B cell (primary cell): ENCODE results near the gene WWP2. TPM values are rescaled to one million over a fixed set of nuclear protein-coding genes. Genes with fewer than 3 reads are reported as not detected.

Experiments used
- ATAC-seq: fragments of 200-7000 bp; cut with Tn5 transposase; one replicate; pipeline ENCODE4 v1.10.0; 2021; ENCODE audit warnings: low read depth, mild to moderate bottlenecking, moderate number of reproducible peaks, moderate library complexity
- CTCF ChIA-PET: fragments of 350-600 bp; sonication (Branson Sonifier 250); formaldehyde crosslinking; loops from one replicate; lab custom pipeline; 2021; ENCODE audit warnings: antibody characterized with exemption, inconsistent platforms; lab: Charles Lee
- POLR2A ChIA-PET: fragments of 350-600 bp; sonication (Branson Sonifier 250); formaldehyde crosslinking; loops from one replicate; lab custom pipeline; 2021; ENCODE audit warnings: antibody characterized with exemption; lab: Charles Lee
- DNase-seq: peaks from one replicate; pipeline ENCODE4 v3.0.0; 2013
- H2AFZ ChIP-seq: 2 replicates; pipeline ENCODE4 v1.6.1; 2012; ENCODE audit warnings: mild to moderate bottlenecking, low read depth, low read length; ENCODE audit not compliant: insufficient read depth, poor library complexity, severe bottlenecking
- H3K27ac ChIP-seq, 2 donors: 1 replicate in 1 of 2; 2 replicates in 1 of 2; pipeline ENCODE4 v1.5.1; 2012 to 2013; ENCODE audit warnings: low read length in 2 of 2, mild to moderate bottlenecking in 2 of 2, moderate library complexity in 1 of 2
- H3K27me3 ChIP-seq, 4 experiments: fragments of 200-600 bp in 1 of 4; sonication (generic) in 1 of 4; replicated peaks in 1 of 4; 1 replicate in 2 of 4; 2 replicates in 2 of 4; pipeline versions ENCODE4 v1.6.1 to v1.7.0; 2013 to 2016; ENCODE audit warnings: low read length in 3 of 4, mild to moderate bottlenecking in 2 of 4, mixed read lengths in 1 of 4, moderate library complexity in 1 of 4; ENCODE audit not compliant: insufficient read depth in 4 of 4, control insufficient read depth in 3 of 4; ENCODE audit errors: control extremely low read depth in 1 of 4
- H3K36me3 ChIP-seq, 2 experiments: replicated peaks in 1 of 2; 1 replicate in 1 of 2; 2 replicates in 1 of 2; pipeline versions ENCODE4 v1.6.1 to v1.7.1; 2013; ENCODE audit warnings: low read length in 1 of 2; ENCODE audit not compliant: insufficient read depth in 2 of 2, control insufficient read depth in 1 of 2; ENCODE audit errors: control extremely low read depth in 1 of 2, extremely low read depth in 1 of 2
- H3K4me1 ChIP-seq, 2 donors: fragments of 200-600 bp in 1 of 2; sonication (generic) in 1 of 2; 1 replicate in 1 of 2; 2 replicates in 1 of 2; pipeline versions ENCODE4 v1.5.1 to v1.6.1; 2013 to 2017; ENCODE audit warnings: low read length in 2 of 2; ENCODE audit not compliant: control insufficient read depth in 2 of 2, insufficient read depth in 2 of 2
- H3K4me2 ChIP-seq: replicated peaks from 2 replicates; pipeline ENCODE3; 2012; ENCODE audit warnings: mild to moderate bottlenecking, low read depth, low read length; ENCODE audit not compliant: poor library complexity, severe bottlenecking
- H3K4me3 ChIP-seq, 5 experiments: fragments of 200-600 bp in 1 of 5; sonication (generic) in 1 of 5; 1 replicate in 3 of 5; 2 replicates in 2 of 5; pipeline versions ENCODE4 v1.5.1 to v1.7.0; 2011 to 2016; ENCODE audit warnings: low read length in 4 of 5, mild to moderate bottlenecking in 4 of 5, low read depth in 2 of 5, control low read depth in 1 of 5, moderate library complexity in 1 of 5; ENCODE audit not compliant: insufficient read depth in 1 of 5; ENCODE audit errors: control extremely low read depth in 1 of 5, extremely low read depth in 1 of 5
- H3K79me2 ChIP-seq: fragments of 200-600 bp; sonication (generic); one replicate; pipeline ENCODE4 v1.6.0; 2016; ENCODE audit warnings: low read length; ENCODE audit not compliant: control insufficient read depth, insufficient read depth
- H3K9ac ChIP-seq: fragments of 200-600 bp; sonication (generic); 2 replicates; pipeline ENCODE4 v1.6.1; 2017; ENCODE audit warnings: mild to moderate bottlenecking, low read length, moderate library complexity
- H3K9me3 ChIP-seq, 3 donors: one replicate each; pipeline versions ENCODE4 v1.6.1 to v1.7.1; 2013; ENCODE audit warnings: low read length in 2 of 3; ENCODE audit not compliant: control insufficient read depth in 2 of 3, insufficient read depth in 1 of 3; ENCODE audit errors: control extremely low read depth in 1 of 3
- H4K20me1 ChIP-seq: 2 replicates; pipeline ENCODE4 v1.6.0; 2012; ENCODE audit warnings: mild to moderate bottlenecking, low read length; ENCODE audit not compliant: insufficient read depth, control insufficient read depth, poor library complexity, severe bottlenecking
- H3K27ac Mint-ChIP-seq: one replicate; pipeline ENCODE4 v1.8.0; 2021; ENCODE audit warnings: mixed read lengths
- H3K27me3 Mint-ChIP-seq: one replicate; pipeline ENCODE4 v1.8.0; 2021; ENCODE audit warnings: mixed read lengths
- H3K4me1 Mint-ChIP-seq: one replicate; pipeline ENCODE4 v1.8.0; 2021; ENCODE audit warnings: mixed read lengths
- H3K4me3 Mint-ChIP-seq: one replicate; pipeline ENCODE4 v1.8.0; 2021; ENCODE audit warnings: mixed read lengths
- H3K9me3 Mint-ChIP-seq: one replicate; pipeline ENCODE4 v1.8.0; 2022; ENCODE audit warnings: mixed read lengths; ENCODE audit not compliant: insufficient read depth
- CTCF ChIP-seq: fragments of 200-600 bp; IDR thresholded peaks from one replicate; pipeline ENCODE4 v1.8.0; 2022; ENCODE audit warnings: antibody characterized with exemption, mild to moderate bottlenecking
- EZH2 ChIP-seq: IDR thresholded peaks from 2 replicates; pipeline ENCODE4 v1.6.1; 2012; ENCODE audit warnings: borderline replicate concordance, low read depth, mild to moderate bottlenecking, moderate library complexity, low read length; ENCODE audit not compliant: insufficient read depth, poor library complexity, severe bottlenecking
- WGBS: methylation state at CpG from one replicate; pipeline ENCODE4 v1.1.5; 2013; ENCODE audit warnings: missing lambda C conversion rate; ENCODE audit not compliant: insufficient coverage; 5-methylcytosine and 5-hydroxymethylcytosine counted together
- intact Hi-C: fragments of 100-400 bp; cut with micrococcal nuclease; formaldehyde crosslinking; loops from one replicate; pipeline ENCODE4 v1.10.0; 2022
- polyA plus RNA-seq: library from polyadenylated mRNA; depleted of rRNA; stranded (reverse); fragments of >200 nt; gene quantifications from 2 replicates; pipeline ENCODE4 v1.2.3, GENCODE V29; 2012
- total RNA-seq, 2 donors: library from RNA; stranded (reverse); fragments of 120-200 nt in 1 of 2; gene quantifications; 1 replicate in 1 of 2; 2 replicates in 1 of 2; pipeline versions ENCODE4 v1.2.3 to v1.2.4, GENCODE V29; 2013 to 2022

Gene WWP2
- total and polyA plus RNA-seq, 2 donors (not counting 1 experiment from before 2014, with no cell fraction given) = 33.4 to 105 TPM

GRCh38 chr16:69924041-69924775 lies 162.1 kb downstream of the WWP2 start:
- Mint-ChIP-seq H3K27me3 (no peaks in the 10 kb centered on the region), H3K27ac (no peak overlapping the region), H3K4me3 (no peak overlapping the region), H3K4me1 (no peaks in the 10 kb centered on the region), H3K9me3 (no peaks in the 10 kb centered on the region)
- no peaks in the 10 kb centered on the region for H3K4me1 ChIP-seq
- no peak overlapping the region for H3K4me3 ChIP-seq
- CTCF ChIA-PET = interaction anchor here (0.7 kb wide), 1 partner anchor 524 kb away, joined by 5 read pairs; no protein-coding TSS in a partner anchor
- H3K9me3 ChIP-seq = no peaks in the 10 kb centered on the region
- H3K79me2 ChIP-seq = no peaks in the 10 kb centered on the region
- H2AFZ ChIP-seq = no peak overlapping the region
- no peaks in the 10 kb centered on the region for H3K27me3 ChIP-seq
- no peak overlapping the region for H3K4me2 ChIP-seq
- no peak overlapping the region for H3K27ac ChIP-seq
- DNase-seq (no peak), ATAC-seq (no peak)
- WGBS = 100% methylated on average over 2 of the region's 11 CpGs
- H4K20me1 ChIP-seq = no peaks in the 10 kb centered on the region
- peaks cover 0 to 29% of the 10 kb centered on the region in 2 experiments for H3K36me3 ChIP-seq
- intact Hi-C loops = no loop called here
- POLR2A ChIA-PET = no interaction called here
- H3K9ac ChIP-seq = no peak overlapping the region
- TF ChIP-seq CTCF = no peak
- no peak for TF ChIP-seq EZH2

GRCh38 chr16:69924777-69925191 lies 162.7 kb downstream of the WWP2 start:
- H4K20me1 ChIP-seq = no peaks in the 10 kb centered on the region
- no peaks in the 10 kb centered on the region for H3K79me2 ChIP-seq
- H3K9me3 ChIP-seq = no peaks in the 10 kb centered on the region
- Mint-ChIP-seq H3K4me3 (no peak overlapping the region), H3K27ac (no peak overlapping the region), H3K4me1 (no peaks in the 10 kb centered on the region), H3K9me3 (no peaks in the 10 kb centered on the region), H3K27me3 (no peaks in the 10 kb centered on the region)
- ATAC-seq = no peak
- H3K36me3 ChIP-seq = peaks cover 0 to 32% of the 10 kb centered on the region in 2 experiments
- H2AFZ ChIP-seq = no peak overlapping the region
- H3K27ac ChIP-seq = no peak overlapping the region
- H3K27me3 ChIP-seq = no peaks in the 10 kb centered on the region
- ChIA-PET CTCF (no interaction called here), POLR2A (no interaction called here)
- no peak overlapping the region for H3K9ac ChIP-seq
- H3K4me2 ChIP-seq = no peak overlapping the region
- H3K4me1 ChIP-seq = no peaks in the 10 kb centered on the region
- DNase-seq = no peak
- intact Hi-C loops = no loop called here
- WGBS = 98% methylated on average over 17 of the region's 19 CpGs
- H3K4me3 ChIP-seq = no peak overlapping the region
- TF ChIP-seq EZH2 = no peak
- TF ChIP-seq CTCF = no peak
